Urinary bladder (tissue), 4 donors: ENCODE results near the gene EDA. TPM values are rescaled to one million over a fixed set of nuclear protein-coding genes. Genes with fewer than 3 reads are reported as not detected.

Experiments
- DNase-seq: peaks from one replicate; pipeline ENCODE4 v3.0.0-alpha.2; 2015; ENCODE audit errors: extremely low spot score
- H3K27ac ChIP-seq: one replicate; pipeline ENCODE4 v1.5.1; 2013; ENCODE audit warnings: low read depth, mild to moderate bottlenecking, moderate library complexity
- H3K36me3 ChIP-seq: one replicate; pipeline ENCODE4 v1.6.1; 2013; ENCODE audit warnings: mild to moderate bottlenecking, moderate library complexity; ENCODE audit not compliant: insufficient read depth
- H3K4me1 ChIP-seq: one replicate; pipeline ENCODE4 v1.6.1; 2013; ENCODE audit warnings: mild to moderate bottlenecking, moderate library complexity; ENCODE audit not compliant: insufficient read depth
- H3K4me3 ChIP-seq: one replicate; pipeline ENCODE4 v1.5.1; 2013; ENCODE audit warnings: low read depth, low read length
- WGBS: extraction: QIAGEN DNeasy Blood & Tissue Kit; methylation state at CpG from one replicate; pipeline ENCODE4 v1.1.7; 2013; 5-methylcytosine and 5-hydroxymethylcytosine counted together
- polyA plus RNA-seq: library from polyadenylated mRNA; stranded (reverse); fragments of 200-250 nt; gene quantifications from one replicate; pipeline ENCODE4 v1.2.3, GENCODE V29; 2013
- total RNA-seq: library from RNA; depleted of rRNA; stranded (reverse); fragments of >200 nt; gene quantifications from one replicate; pipeline ENCODE4 v1.2.3, GENCODE V29; 2014
- donor health status: healthy with polysubstance abuse.
- donor health status: healthy.

The EDA gene
- total and polyA plus RNA-seq, 2 donors, result 3.8 to 5.7 TPM

- DNase-seq, result no peak
- no peaks in the 10 kb centered on the region for H3K4me1 ChIP-seq
Measured at GRCh38 chrX:69919749-69920148, 303.8 kb downstream of the EDA start.

GRCh38 chrX:69932323-69932722 lies 316.4 kb downstream of the EDA start:
- H3K36me3 ChIP-seq, result no peaks in the 10 kb centered on the region
- no peak overlapping the region for H3K27ac ChIP-seq
- 58% methylated on average over 3 of the region's 3 CpGs for WGBS
- H3K4me1 ChIP-seq, result no peaks in the 10 kb centered on the region
- no peak overlapping the region for H3K4me3 ChIP-seq
- DNase-seq, result no peak

More at GRCh38 chrX:69919749-69920148, 303.8 kb downstream of the EDA start:
- Histone ChIP-seq H3K4me3 (no peak overlapping the region), H3K36me3 (no peaks in the 10 kb centered on the region), H3K27ac (no peak overlapping the region)

- 47% methylated on average over 2 of the region's 2 CpGs for WGBS
- DNase-seq, result no peak
Measured at GRCh38 chrX:69948276-69948797, 332.4 kb downstream of the EDA start.

GRCh38 chrX:69951753-69952152 lies 335.8 kb downstream of the EDA start:
- no peak for DNase-seq
- no peak overlapping the region for H3K4me3 ChIP-seq
- WGBS, result 93% methylated on average over 1 of the region's 1 CpG
- no peaks in the 10 kb centered on the region for H3K4me1 ChIP-seq
- H3K36me3 ChIP-seq, result no peaks in the 10 kb centered on the region
- H3K27ac ChIP-seq, result no peak overlapping the region

More at GRCh38 chrX:69948276-69948797, 332.4 kb downstream of the EDA start:
- Histone ChIP-seq H3K4me3 (no peak overlapping the region), H3K4me1 (no peaks in the 10 kb centered on the region), H3K27ac (no peak overlapping the region), H3K36me3 (no peaks in the 10 kb centered on the region)

- Histone ChIP-seq H3K36me3 (no peaks in the 10 kb centered on the region), H3K27ac (no peak overlapping the region), H3K4me3 (no peak overlapping the region), H3K4me1 (no peaks in the 10 kb centered on the region)
- no peak for DNase-seq
Measured at GRCh38 chrX:69959712-69960111, 343.8 kb downstream of the EDA start.

- Histone ChIP-seq H3K36me3 (no peaks in the 10 kb centered on the region), H3K27ac (no peak overlapping the region), H3K4me3 (no peak overlapping the region), H3K4me1 (no peaks in the 10 kb centered on the region)
- no peak for DNase-seq
- WGBS, result 67% methylated on average over 4 of the region's 4 CpGs
Measured at GRCh38 chrX:69961365-69962072, 345.6 kb downstream of the EDA start.

GRCh38 chrX:69968950-69969349 lies 353.0 kb downstream of the EDA start:
- H3K4me1 ChIP-seq, result no peaks in the 10 kb centered on the region
- WGBS, result 49% methylated on average over 4 of the region's 4 CpGs
- no peaks in the 10 kb centered on the region for H3K36me3 ChIP-seq
- H3K27ac ChIP-seq, result no peak overlapping the region
- no peak overlapping the region for H3K4me3 ChIP-seq
- no peak for DNase-seq

GRCh38 chrX:69969460-69969859 lies 353.5 kb downstream of the EDA start:
- H3K4me3 ChIP-seq, result no peak overlapping the region
- DNase-seq, result no peak
- no peaks in the 10 kb centered on the region for H3K36me3 ChIP-seq
- WGBS, result 84% methylated on average over 1 of the region's 1 CpG
- no peak overlapping the region for H3K27ac ChIP-seq
- no peaks in the 10 kb centered on the region for H3K4me1 ChIP-seq

GRCh38 chrX:69987691-69988090 lies 371.8 kb downstream of the EDA start:
- Histone ChIP-seq H3K4me3 (no peak overlapping the region), H3K27ac (no peak overlapping the region), H3K4me1 (no peaks in the 10 kb centered on the region), H3K36me3 (no peaks in the 10 kb centered on the region)
- WGBS, result 44% methylated on average over 2 of the region's 2 CpGs
- DNase-seq, result no peak

GRCh38 chrX:69988955-69989394 lies 373.1 kb downstream of the EDA start:
- no peak for DNase-seq
- Histone ChIP-seq H3K4me3 (no peak overlapping the region), H3K36me3 (no peaks in the 10 kb centered on the region), H3K27ac (no peak overlapping the region), H3K4me1 (no peaks in the 10 kb centered on the region)
- 67% methylated on average over 3 of the region's 3 CpGs for WGBS

GRCh38 chrX:69991685-69992084 lies 375.8 kb downstream of the EDA start:
- 92% methylated on average over 3 of the region's 3 CpGs for WGBS
- Histone ChIP-seq H3K36me3 (no peaks in the 10 kb centered on the region), H3K4me3 (no peak overlapping the region), H3K4me1 (no peaks in the 10 kb centered on the region), H3K27ac (no peak overlapping the region)
- no peak for DNase-seq

- no peaks in the 10 kb centered on the region for H3K4me1 ChIP-seq
- no peak overlapping the region for H3K4me3 ChIP-seq
- DNase-seq, result no peak
- no peaks in the 10 kb centered on the region for H3K36me3 ChIP-seq
- no peak overlapping the region for H3K27ac ChIP-seq
Measured at GRCh38 chrX:69993494-69993893, 377.6 kb downstream of the EDA start.

GRCh38 chrX:69995362-69996112 lies 379.6 kb downstream of the EDA start:
- DNase-seq, result no peak
- Histone ChIP-seq H3K36me3 (no peaks in the 10 kb centered on the region), H3K27ac (no peak overlapping the region), H3K4me1 (no peaks in the 10 kb centered on the region), H3K4me3 (no peak overlapping the region)
- WGBS, result 80% methylated on average over 2 of the region's 2 CpGs

GRCh38 chrX:69996113-69996468 lies 380.2 kb downstream of the EDA start:
- no peak overlapping the region for H3K27ac ChIP-seq
- H3K4me3 ChIP-seq, result no peak overlapping the region
- H3K4me1 ChIP-seq, result no peaks in the 10 kb centered on the region
- no peaks in the 10 kb centered on the region for H3K36me3 ChIP-seq
- DNase-seq, result no peak
